PC-3 (cell line): Measurements from ENCODE around the gene SPARCL1. TPM values are rescaled to one million over a fixed set of nuclear protein-coding genes. Genes with fewer than 3 reads are reported as not detected.

Source experiments
- ATAC-seq: fragments of 200-7000 bp; cut with Tn5 transposase; 2 replicates; pipeline ENCODE4 v1.9.1; 2020; ENCODE audit warnings: mild to moderate bottlenecking, moderate library complexity
- BruUV-seq: library from RNA; stranded (reverse); fragments of 400-500 nt; replicated peaks from 2 replicates; lab custom pipeline; 2021; lab: Mats Ljungman, UMichigan
- CTCF ChIA-PET: fragments of 300-600 bp; sonication (Branson Sonifier 250); formaldehyde crosslinking; loops from one replicate; lab custom pipeline; 2022; ENCODE audit warnings: antibody characterized with exemption; lab: Charles Lee
- POLR2A ChIA-PET: fragments of 300-600 bp; sonication (Branson Sonifier 250); formaldehyde crosslinking; loops from one replicate; lab custom pipeline; 2022; ENCODE audit warnings: antibody characterized with exemption; ENCODE audit not compliant: unreplicated experiment; lab: Charles Lee
- DNase-seq: peaks from one replicate; pipeline ENCODE4 v3.0.0-alpha.2; 2015
- H2AFZ ChIP-seq: fragments of 300-600 bp; sonication (generic); 2 replicates; pipeline ENCODE4 v1.6.0; 2016; ENCODE audit warnings: antibody characterized with exemption, low read length
- H3F3A ChIP-seq: fragments of 300-600 bp; sonication (generic); one replicate; pipeline ENCODE4 v1.6.0; 2017; ENCODE audit warnings: antibody characterized with exemption, low read length, control low read depth, mild to moderate bottlenecking; ENCODE audit not compliant: unreplicated experiment
- H3K27ac ChIP-seq: fragments of 300-600 bp; sonication (generic); 2 replicates; pipeline ENCODE4 v1.5.1; 2016; ENCODE audit warnings: mild to moderate bottlenecking, low read length
- H3K27me3 ChIP-seq: fragments of 300-600 bp; sonication (generic); 2 replicates; pipeline ENCODE4 v1.6.1; 2016; ENCODE audit warnings: low read length, mixed read lengths
- H3K36me3 ChIP-seq: fragments of 300-600 bp; sonication (generic); 2 replicates; pipeline ENCODE4 v1.6.1; 2016; ENCODE audit warnings: low read depth, mixed run types, low read length, mixed read lengths
- H3K4me1 ChIP-seq: fragments of 300-600 bp; sonication (generic); 2 replicates; pipeline ENCODE4 v1.5.1; 2016; ENCODE audit warnings: low read length; ENCODE audit not compliant: insufficient read depth
- H3K4me2 ChIP-seq: fragments of 300-600 bp; sonication (generic); 2 replicates; pipeline ENCODE4 v1.6.0; 2016; ENCODE audit warnings: low read length
- H3K4me3 ChIP-seq: fragments of 300-600 bp; sonication (generic); 2 replicates; pipeline ENCODE4 v1.5.1; 2016; ENCODE audit warnings: mild to moderate bottlenecking, low read length, mixed read lengths
- H3K79me2 ChIP-seq: fragments of 300-600 bp; sonication (generic); 2 replicates; pipeline ENCODE4 v1.6.1; 2017; ENCODE audit warnings: low read length, mixed read lengths
- H3K9ac ChIP-seq: fragments of 300-600 bp; sonication (generic); 2 replicates; pipeline ENCODE4 v1.6.0; 2016; ENCODE audit warnings: mild to moderate bottlenecking, low read length
- H3K9me2 ChIP-seq: fragments of 300-600 bp; sonication (generic); replicated peaks from 2 replicates; pipeline ENCODE4 v1.6.1; 2016; ENCODE audit warnings: mixed run types, low read length, mixed read lengths
- H3K9me3 ChIP-seq: fragments of 300-600 bp; sonication (generic); 2 replicates; pipeline ENCODE4 v1.6.1; 2016; ENCODE audit warnings: low read length, mixed read lengths
- H4K20me1 ChIP-seq: fragments of 300-600 bp; sonication (generic); 2 replicates; pipeline ENCODE4 v1.6.1; 2016; ENCODE audit warnings: low read length, mixed read lengths
- EZH2 ChIP-seq: fragments of 300-600 bp; sonication (generic); IDR thresholded peaks from one replicate; pipeline ENCODE4 v1.6.1; 2017; ENCODE audit warnings: antibody characterized with exemption, mild to moderate bottlenecking, low read length; ENCODE audit not compliant: unreplicated experiment
- EZH2phosphoT487 ChIP-seq: fragments of 300-600 bp; sonication (generic); IDR thresholded peaks from 2 replicates; pipeline ENCODE4 v1.6.1; 2018; ENCODE audit warnings: mild to moderate bottlenecking, antibody characterized with exemption, low read length, borderline replicate concordance
- intact Hi-C: fragments of 100-400 bp; cut with micrococcal nuclease; formaldehyde crosslinking; loops from 2 replicates; pipeline ENCODE4 v1.9.0; 2023
- total RNA-seq: library from RNA; depleted of rRNA; stranded (reverse); fragments of >200 nt; gene quantifications from 2 replicates; pipeline ENCODE4 v1.2.3, GENCODE V29; 2014
- TF ChIP-seq, protein P1 (sequence below): fragments of 300-600 bp; sonication (generic); conservative IDR thresholded peaks from 2 replicates; pipeline ENCODE4 v1.5.1; 2017; ENCODE audit warnings: antibody characterized with exemption, low read depth, mild to moderate bottlenecking, low read length

SPARCL1 gene
- total RNA-seq, 1 experiment from 2014 or later: not detected

DNA sequence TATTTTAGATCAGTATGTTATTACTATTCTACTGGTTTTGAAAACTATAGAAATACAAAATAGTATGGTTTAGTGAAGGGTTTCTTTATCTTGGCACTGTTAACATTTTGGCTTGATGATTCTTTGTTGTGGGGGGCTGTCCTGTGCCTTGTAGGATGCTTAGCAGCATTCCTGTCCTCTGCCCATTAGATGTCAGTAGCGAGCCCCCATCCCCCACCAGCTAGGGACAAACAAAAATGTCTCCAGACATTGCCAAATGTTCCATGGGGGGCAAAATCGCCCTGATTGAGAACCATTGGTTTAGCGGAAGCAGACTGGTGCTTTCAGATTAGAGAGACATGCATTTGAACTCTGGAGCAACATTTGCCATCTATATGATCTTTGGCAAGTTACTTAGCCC lies 23.3 kb downstream of the SPARCL1 start:
- ChIA-PET CTCF (no interaction called here), POLR2A (no interaction called here)
- no peaks in the 10 kb centered on the region for H3K9me3 ChIP-seq
- no TSS peak for BruUV-seq
- no peaks in the 10 kb centered on the region for H3K9me2 ChIP-seq
- no peaks in the 10 kb centered on the region for H3K27me3 ChIP-seq
- TF ChIP-seq EZH2 (no peak), EZH2phosphoT487 (no peak)
- TF ChIP-seq, protein P1, sequence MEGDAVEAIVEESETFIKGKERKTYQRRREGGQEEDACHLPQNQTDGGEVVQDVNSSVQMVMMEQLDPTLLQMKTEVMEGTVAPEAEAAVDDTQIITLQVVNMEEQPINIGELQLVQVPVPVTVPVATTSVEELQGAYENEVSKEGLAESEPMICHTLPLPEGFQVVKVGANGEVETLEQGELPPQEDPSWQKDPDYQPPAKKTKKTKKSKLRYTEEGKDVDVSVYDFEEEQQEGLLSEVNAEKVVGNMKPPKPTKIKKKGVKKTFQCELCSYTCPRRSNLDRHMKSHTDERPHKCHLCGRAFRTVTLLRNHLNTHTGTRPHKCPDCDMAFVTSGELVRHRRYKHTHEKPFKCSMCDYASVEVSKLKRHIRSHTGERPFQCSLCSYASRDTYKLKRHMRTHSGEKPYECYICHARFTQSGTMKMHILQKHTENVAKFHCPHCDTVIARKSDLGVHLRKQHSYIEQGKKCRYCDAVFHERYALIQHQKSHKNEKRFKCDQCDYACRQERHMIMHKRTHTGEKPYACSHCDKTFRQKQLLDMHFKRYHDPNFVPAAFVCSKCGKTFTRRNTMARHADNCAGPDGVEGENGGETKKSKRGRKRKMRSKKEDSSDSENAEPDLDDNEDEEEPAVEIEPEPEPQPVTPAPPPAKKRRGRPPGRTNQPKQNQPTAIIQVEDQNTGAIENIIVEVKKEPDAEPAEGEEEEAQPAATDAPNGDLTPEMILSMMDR: peak; percentile 35
- no peak overlapping the region for H3K4me3 ChIP-seq
- H3K4me1 ChIP-seq: peaks cover 5% of the 10 kb centered on the region
- no peaks in the 10 kb centered on the region for H3K79me2 ChIP-seq
- no peak for DNase-seq
- H3K27ac ChIP-seq: no peak overlapping the region
- no peaks in the 10 kb centered on the region for H3F3A ChIP-seq
- no peaks in the 10 kb centered on the region for H3K36me3 ChIP-seq
- intact Hi-C loops: no loop called here
- no peak overlapping the region for H2AFZ ChIP-seq
- ATAC-seq: no peak
- H4K20me1 ChIP-seq: no peaks in the 10 kb centered on the region
- no peak overlapping the region for H3K4me2 ChIP-seq
- no peak overlapping the region for H3K9ac ChIP-seq

DNA sequence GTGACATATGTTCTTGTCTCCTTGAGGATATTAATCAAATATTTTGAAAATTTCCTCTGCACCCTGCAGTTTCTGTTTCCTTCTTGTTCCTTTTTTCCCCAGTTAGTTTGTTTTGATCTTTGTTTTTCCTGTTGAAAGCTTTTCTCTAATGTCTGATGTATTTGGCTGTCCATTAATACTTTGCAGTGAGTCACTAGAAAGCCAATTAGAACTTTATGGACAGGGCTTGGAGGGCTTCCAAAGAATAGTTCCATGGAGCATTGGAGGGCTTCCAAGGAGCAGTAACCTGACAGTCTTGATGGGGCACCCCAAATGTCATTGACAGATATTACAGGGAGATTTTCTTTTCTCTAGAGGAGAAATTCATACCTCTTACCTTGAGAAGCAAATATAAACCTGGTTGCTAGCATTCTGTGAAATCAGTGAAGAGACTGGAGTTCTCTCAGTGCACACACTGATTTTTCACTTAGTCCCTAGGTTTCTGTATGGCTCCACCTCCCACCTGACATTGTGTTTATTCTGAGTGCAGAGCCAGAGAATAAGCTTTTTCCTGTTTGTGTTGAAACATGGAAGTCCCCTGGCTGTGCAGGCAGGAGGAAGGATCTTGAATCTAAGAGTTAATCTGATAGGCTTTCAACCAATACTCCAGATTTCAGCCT lies 26.5 kb downstream of the SPARCL1 start:
- peak; percentile 53 for DNase-seq
- H3K9me3 ChIP-seq: no peaks in the 10 kb centered on the region
- no peak for TF ChIP-seq EZH2phosphoT487
- TF ChIP-seq, protein P1: no peak
- no peak for TF ChIP-seq EZH2
- H4K20me1 ChIP-seq: no peaks in the 10 kb centered on the region
- ATAC-seq: peak; percentile 42
- no peak overlapping the region for H3K9ac ChIP-seq
- no peak overlapping the region for H2AFZ ChIP-seq
- H3K27ac ChIP-seq: no peak overlapping the region
- CTCF ChIA-PET: no interaction called here
- H3K4me2 ChIP-seq: peak overlapping the region; percentile 19; the same call in 1 of the 2 replicates
- no peaks in the 10 kb centered on the region for H3K36me3 ChIP-seq
- no peaks in the 10 kb centered on the region for H3K79me2 ChIP-seq
- POLR2A ChIA-PET: no interaction called here
- intact Hi-C loops: no loop called here
- BruUV-seq: no TSS peak
- H3K27me3 ChIP-seq: no peaks in the 10 kb centered on the region
- no peaks in the 10 kb centered on the region for H3F3A ChIP-seq
- no peaks in the 10 kb centered on the region for H3K9me2 ChIP-seq
- H3K4me1 ChIP-seq: peaks cover 5% of the 10 kb centered on the region
- H3K4me3 ChIP-seq: no peak overlapping the region

DNA sequence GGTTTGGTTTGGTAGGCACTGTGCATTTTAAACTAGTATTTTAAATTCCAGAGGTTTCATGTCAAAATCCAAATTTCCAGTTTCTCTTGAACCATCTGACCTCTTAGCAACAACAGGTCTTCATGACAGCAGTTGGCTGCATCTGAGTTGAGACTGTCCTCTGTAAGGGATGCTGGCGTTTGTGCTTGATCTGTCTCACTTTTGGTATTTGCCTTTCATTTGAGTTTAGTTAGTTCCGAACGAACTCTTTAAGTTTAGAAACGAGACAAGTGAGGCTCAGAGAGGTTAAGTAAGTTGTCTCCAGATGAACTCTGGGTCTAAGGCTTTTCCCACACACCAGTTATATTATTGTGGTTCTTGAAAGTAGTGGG lies 29.1 kb downstream of the SPARCL1 start:
- Histone ChIP-seq H3F3A (no peaks in the 10 kb centered on the region), H3K27ac (no peak overlapping the region), H3K79me2 (no peaks in the 10 kb centered on the region), H3K27me3 (no peaks in the 10 kb centered on the region), H3K4me2 (no peak overlapping the region), H3K9me2 (no peaks in the 10 kb centered on the region), H4K20me1 (no peaks in the 10 kb centered on the region), H3K9ac (no peak overlapping the region), H3K4me1 (peaks cover 5% of the 10 kb centered on the region), H3K9me3 (no peaks in the 10 kb centered on the region), H2AFZ (no peak overlapping the region), H3K36me3 (no peaks in the 10 kb centered on the region), H3K4me3 (no peak overlapping the region)
- TF ChIP-seq EZH2phosphoT487 (no peak), EZH2 (no peak)
- TF ChIP-seq, protein P1: no peak
- BruUV-seq: no TSS peak
- intact Hi-C loops: no loop called here
- POLR2A ChIA-PET: no interaction called here
- CTCF ChIA-PET: no interaction called here
- DNase-seq (no peak), ATAC-seq (no peak)
